ENCODE measurements around the gene ASCC2. TPM values are rescaled to one million over a fixed set of nuclear protein-coding genes. Genes with fewer than 3 reads are reported as not detected.
"Not testable (repeated sequence)": the region's sequence is repeated elsewhere in the genome, so short reads cannot be mapped to it uniquely, and the experiment has no call there.

Gene ASCC2
- total RNA-seq, 6 experiments from 2014 or later, result 41.2 to 56.1 (median 47.4) TPM

DNA sequence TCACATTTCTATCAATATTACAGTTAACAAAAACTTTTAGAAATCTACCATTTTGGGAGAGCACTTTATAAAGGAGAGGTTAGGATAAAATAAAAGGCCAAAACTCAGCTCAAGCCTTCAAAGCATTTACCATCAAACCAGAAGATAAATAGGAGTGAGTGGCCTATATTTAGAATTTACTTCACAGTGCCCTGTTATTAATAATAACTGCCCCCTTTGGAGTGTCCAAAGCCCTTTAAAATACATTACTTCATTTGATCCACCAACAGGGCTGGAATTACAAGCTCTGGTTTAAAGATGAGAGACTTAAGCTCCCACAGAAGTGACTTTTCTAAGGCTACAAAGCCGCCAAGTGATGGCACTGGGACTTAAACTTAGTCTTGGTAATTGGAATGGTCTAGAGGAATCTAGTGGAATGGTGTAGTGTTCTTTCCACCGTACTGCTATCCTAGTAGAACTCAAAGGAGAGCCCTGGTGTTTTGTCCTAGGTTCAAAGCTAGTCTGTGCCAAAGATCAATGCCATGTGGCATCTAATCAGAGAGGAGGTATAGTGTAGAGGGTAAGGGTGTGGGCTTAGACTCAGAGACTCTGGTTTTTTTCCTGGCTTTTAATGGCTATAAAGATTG, 23.7 kb upstream of the ASCC2 start:
- ATAC-seq (no peak), DNase-seq (peak in 1 of 3 donors; percentile 12)
- 85% methylated on average over 2 of the region's 2 CpGs for WGBS (ENCODE audit: insufficient coverage, low coverage, low lambda C conversion rate, missing lambda C conversion rate)
- H3K4me3 ChIP-seq, result no peak overlapping the region
- intact Hi-C loops (cut with DNase I), result no loop called here
- H3K4me1 ChIP-seq, result no peaks in the 10 kb centered on the region
- no peaks in the 10 kb centered on the region for H3K36me3 ChIP-seq
- H3K9me3 ChIP-seq, result no peaks in the 10 kb centered on the region
- TF ChIP-seq, protein P1, sequence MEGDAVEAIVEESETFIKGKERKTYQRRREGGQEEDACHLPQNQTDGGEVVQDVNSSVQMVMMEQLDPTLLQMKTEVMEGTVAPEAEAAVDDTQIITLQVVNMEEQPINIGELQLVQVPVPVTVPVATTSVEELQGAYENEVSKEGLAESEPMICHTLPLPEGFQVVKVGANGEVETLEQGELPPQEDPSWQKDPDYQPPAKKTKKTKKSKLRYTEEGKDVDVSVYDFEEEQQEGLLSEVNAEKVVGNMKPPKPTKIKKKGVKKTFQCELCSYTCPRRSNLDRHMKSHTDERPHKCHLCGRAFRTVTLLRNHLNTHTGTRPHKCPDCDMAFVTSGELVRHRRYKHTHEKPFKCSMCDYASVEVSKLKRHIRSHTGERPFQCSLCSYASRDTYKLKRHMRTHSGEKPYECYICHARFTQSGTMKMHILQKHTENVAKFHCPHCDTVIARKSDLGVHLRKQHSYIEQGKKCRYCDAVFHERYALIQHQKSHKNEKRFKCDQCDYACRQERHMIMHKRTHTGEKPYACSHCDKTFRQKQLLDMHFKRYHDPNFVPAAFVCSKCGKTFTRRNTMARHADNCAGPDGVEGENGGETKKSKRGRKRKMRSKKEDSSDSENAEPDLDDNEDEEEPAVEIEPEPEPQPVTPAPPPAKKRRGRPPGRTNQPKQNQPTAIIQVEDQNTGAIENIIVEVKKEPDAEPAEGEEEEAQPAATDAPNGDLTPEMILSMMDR (IDR thresholded peaks at IDR 0.05), result no peak
- no peak for TF ChIP-seq POLR2A (IDR thresholded peaks at IDR 0.05)
- H3K27me3 ChIP-seq, result no peaks in the 10 kb centered on the region
- no peak overlapping the region for H3K27ac ChIP-seq

DNA sequence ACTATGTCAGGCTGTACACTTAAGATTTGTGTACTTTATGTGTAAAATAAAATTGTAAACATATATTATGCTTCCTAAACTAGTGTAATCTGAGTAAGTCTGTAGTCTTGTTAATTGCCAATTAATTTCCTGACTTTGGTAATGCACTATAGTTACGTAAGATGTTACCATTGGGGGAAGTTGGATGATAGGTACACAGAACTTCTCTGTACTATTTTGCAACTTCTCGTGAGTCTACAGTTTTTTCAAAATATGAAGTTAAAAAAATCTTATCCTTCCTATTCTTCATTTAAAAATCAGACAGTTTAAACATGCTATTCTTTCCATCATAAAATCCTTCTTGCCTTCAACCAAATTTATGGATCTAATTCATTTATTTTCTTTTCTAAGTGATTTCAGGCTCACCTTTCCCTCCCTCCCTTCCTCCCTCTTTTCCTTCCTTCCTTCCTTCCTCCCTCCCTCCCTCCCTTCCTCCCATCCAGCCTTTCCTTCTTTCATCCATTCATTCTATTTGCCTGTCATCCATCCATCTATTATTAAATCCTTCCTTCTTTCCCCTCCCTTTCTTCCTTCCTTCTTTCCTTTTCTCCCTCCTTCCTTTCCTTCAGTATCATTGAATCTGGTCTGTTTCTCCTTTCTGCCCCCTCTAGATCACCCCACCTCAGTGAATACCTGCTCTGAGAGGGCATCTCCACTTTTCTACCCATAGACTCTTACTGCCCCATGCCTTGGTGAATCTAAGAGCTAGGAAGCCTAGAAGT, 22.1 kb upstream of the ASCC2 start:
- Histone ChIP-seq H3K9me3 (no peaks in the 10 kb centered on the region), H3K4me1 (no peaks in the 10 kb centered on the region), H3K4me3 (no peak overlapping the region), H3K27me3 (no peaks in the 10 kb centered on the region), H3K36me3 (no peaks in the 10 kb centered on the region), H3K27ac (no peak overlapping the region)
- ATAC-seq, result peak in 1 of 4 donors; percentile 35
- no peak for TF ChIP-seq POLR2A (IDR thresholded peaks at IDR 0.05)
- TF ChIP-seq, protein P1 (IDR thresholded peaks at IDR 0.05), result no peak
- 38% methylated on average over 2 of the region's 2 CpGs for WGBS (ENCODE audit: insufficient coverage, low coverage, low lambda C conversion rate, missing lambda C conversion rate)
- intact Hi-C loops (cut with DNase I), result no loop called here
- no peak for DNase-seq

DNA sequence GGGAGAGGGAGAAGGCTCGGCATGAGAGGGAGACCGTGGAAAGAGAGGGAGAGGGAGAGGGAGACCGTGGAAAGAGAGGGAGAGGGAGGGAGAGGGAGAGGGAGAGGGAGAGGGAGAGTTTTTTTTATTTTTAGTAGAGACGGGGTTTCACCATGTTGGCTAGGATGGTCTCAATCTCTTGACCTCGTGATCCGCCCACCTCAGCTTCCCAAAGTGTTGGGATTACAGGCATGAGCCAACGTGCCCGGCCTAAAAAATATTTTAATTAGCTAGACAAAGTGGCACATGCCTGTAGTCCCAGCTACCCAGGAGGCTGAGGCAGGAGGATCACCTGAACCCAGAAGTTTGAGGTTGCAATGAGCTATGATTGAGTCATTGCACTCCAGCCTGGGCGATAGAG, 21.0 kb upstream of the ASCC2 start:
- H3K27ac ChIP-seq; H3K36me3 ChIP-seq; H3K9me3 ChIP-seq; H3K27me3 ChIP-seq; H3K4me3 ChIP-seq; intact Hi-C loops (cut with DNase I); H3K4me1 ChIP-seq; ATAC-seq: not testable (repeated sequence)
- whole genome bisulfite sequencing (ENCODE audit: insufficient coverage, low coverage, low lambda C conversion rate, missing lambda C conversion rate), result 89% methylated on average over 5 of the region's 9 CpGs
- DNase-seq, result peak in 1 of 3 donors; percentile 20

DNA sequence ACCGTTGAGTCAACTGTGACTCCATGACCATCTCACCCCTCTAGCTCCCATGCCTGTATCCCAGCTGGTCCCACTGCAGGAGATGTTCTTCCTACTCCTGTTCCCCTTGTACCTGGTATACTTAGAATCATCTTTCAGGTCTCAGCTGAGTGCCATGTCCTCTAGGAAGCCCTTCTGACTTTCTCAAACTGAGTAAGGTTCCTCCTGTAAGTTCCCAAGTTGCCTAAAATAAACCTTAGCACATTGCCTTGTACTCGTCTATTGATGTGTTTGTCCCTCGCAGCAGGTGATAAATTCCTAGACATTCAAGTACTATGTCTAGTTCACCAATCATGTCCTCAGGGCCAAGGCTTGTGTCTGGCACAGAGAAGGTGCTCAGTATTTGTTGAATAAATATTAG, 18.4 kb upstream of the ASCC2 start:
- Histone ChIP-seq H3K27ac (no peak overlapping the region), H3K36me3 (no peaks in the 10 kb centered on the region), H3K4me3 (no peak overlapping the region), H3K9me3 (no peaks in the 10 kb centered on the region), H3K27me3 (no peaks in the 10 kb centered on the region), H3K4me1 (no peaks in the 10 kb centered on the region)
- TF ChIP-seq, protein P1 (IDR thresholded peaks at IDR 0.05), result no peak
- TF ChIP-seq POLR2A (IDR thresholded peaks at IDR 0.05), result no peak
- no peak for ATAC-seq
- peak in 1 of 3 donors; percentile 9 for DNase-seq
- intact Hi-C loops (cut with DNase I), result no loop called here
- WGBS (ENCODE audit: insufficient coverage, low coverage, low lambda C conversion rate, missing lambda C conversion rate), result 73% methylated on average over 3 of the region's 3 CpGs

DNA sequence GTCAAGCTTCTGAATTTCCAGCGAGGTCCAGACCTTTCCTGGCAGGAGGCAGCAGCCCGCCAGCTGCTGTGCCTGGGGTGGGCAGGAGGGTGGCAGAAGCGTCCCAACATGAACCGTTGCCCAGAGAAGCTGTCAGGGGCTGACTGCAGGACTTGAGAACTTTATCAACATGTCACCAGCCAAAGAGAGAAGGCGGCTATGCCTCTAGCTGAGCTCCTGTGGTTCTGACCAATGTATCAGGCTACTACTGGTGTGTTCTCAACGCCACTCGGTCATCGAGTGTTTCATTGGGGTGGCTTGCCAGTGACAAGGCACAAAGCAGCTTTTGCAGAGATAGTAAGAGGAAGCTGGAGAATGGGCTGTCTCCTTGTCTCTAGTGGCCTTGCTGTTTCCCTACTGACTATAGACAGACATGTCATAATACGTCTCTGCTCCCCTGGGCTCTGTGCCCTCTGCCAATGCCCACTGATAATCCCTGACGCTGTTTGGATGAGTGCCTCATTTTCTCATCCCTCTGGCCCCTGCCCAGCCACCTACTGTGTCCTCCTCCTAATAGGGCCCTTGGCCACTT, 17.6 kb upstream of the ASCC2 start:
- Histone ChIP-seq H3K27me3 (no peaks in the 10 kb centered on the region), H3K36me3 (no peaks in the 10 kb centered on the region), H3K27ac (no peak overlapping the region), H3K4me1 (no peaks in the 10 kb centered on the region), H3K9me3 (no peaks in the 10 kb centered on the region), H3K4me3 (no peak overlapping the region)
- intact Hi-C loops (cut with DNase I), result no loop called here
- WGBS (ENCODE audit: insufficient coverage, low coverage, low lambda C conversion rate, missing lambda C conversion rate), result 47% methylated on average over 6 of the region's 10 CpGs
- TF ChIP-seq, protein P1 (IDR thresholded peaks at IDR 0.05), result no peak
- TF ChIP-seq POLR2A (IDR thresholded peaks at IDR 0.05), result no peak
- DNase-seq (peak in 2 of 3 donors; percentile 23 to 46), ATAC-seq (peak in 3 of 4 donors; percentile 44 to 58 (median 52))
